K562 (cell line): ENCODE measurements around the gene YIPF1. TPM values are rescaled to one million over a fixed set of nuclear protein-coding genes. Genes with fewer than 3 reads are reported as not detected.

ENCODE experiments used
- polyA plus RNA-seq, 8 experiments: library from polyadenylated mRNA; depleted of rRNA in 4 of 8; stranded (reverse) in 5 of 8; unstranded in 3 of 8; fragments of >200 nt; fragmentation: Nextera tagmentation in 2 of 8; fragmentation: Illumina TruSeq in 1 of 8; extraction: Ambion mirVana in 2 of 8; extraction: Trizol in 1 of 8; gene quantifications; 2 replicates each; pipeline versions ENCODE4 v1.2.1 to v1.2.3, GENCODE V29; 2011 to 2014; ENCODE audit warnings: inconsistent platforms in 1 of 8, missing spikeins in 1 of 8
- small RNA-seq: library from RNA; depleted of rRNA; stranded (forward); fragments of <200 nt; gene quantifications from one replicate; pipeline ENCODE3, GENCODE V24; 2014
- total RNA-seq, 7 experiments: library from RNA; depleted of rRNA in 6 of 7; stranded (reverse); fragments of >200 nt in 6 of 7; fragmentation: Illumina TruSeq in 2 of 7; extraction: Trizol in 2 of 7; gene quantifications; 2 replicates each; pipeline versions ENCODE4 v1.2.1 to v1.2.3, GENCODE V29; 2011 to 2021; ENCODE audit warnings: low replicate concordance in 1 of 7

Gene YIPF1
- total and polyA plus RNA-seq, 9 of the 15 experiments (the other 6 are each of a cell fraction or from before 2014, with no cell fraction given): 11.5 to 37.5 (median 19.2) TPM

Small RNA genes lying within 50 kb of the gene (small RNA-seq; reads per million reads assigned to genes)
- not detected for gene AL049745.1

Other genes with a start within 250 kb of the YIPF1 start
Only the 7 nearest of the 8 such genes appear.
- gene GLIS1, start 150.6 kb downstream of the YIPF1 start, total RNA-seq (2014; rRNA removed): not detected in 2 replicates
- gene GLIS1, start 150.6 kb downstream of the YIPF1 start, total RNA-seq (2014; rRNA removed; fragmentation: Illumina TruSeq; extraction: Trizol): not detected in 2 replicates
- gene GLIS1, start 150.6 kb downstream of the YIPF1 start, total RNA-seq (2015; rRNA removed; fragmentation: Illumina TruSeq; extraction: Trizol): not detected in 2 replicates
- not detected in 2 replicates for gene GLIS1, start 150.6 kb downstream of the YIPF1 start, total RNA-seq (2021)
- gene GLIS1, start 150.6 kb downstream of the YIPF1 start, polyA plus RNA-seq (2011; rRNA removed): not detected in 2 replicates
- gene GLIS1, start 150.6 kb downstream of the YIPF1 start, polyA plus RNA-seq (2014; fragmentation: Illumina TruSeq; extraction: Trizol): not detected in 2 replicates
- not detected for gene GLIS1, start 150.6 kb downstream of the YIPF1 start, polyA plus RNA-seq (2014; fragmentation: Nextera tagmentation; extraction: Ambion mirVana)
- not detected in 2 replicates for gene GLIS1, start 150.6 kb downstream of the YIPF1 start, polyA plus RNA-seq (2014; rRNA removed)
- gene NDC1, start 51.5 kb downstream of the YIPF1 start, total RNA-seq (2014; rRNA removed): 45.8 and 47.0 TPM in 2 replicates
- gene NDC1, start 51.5 kb downstream of the YIPF1 start, total RNA-seq (2014; rRNA removed; fragmentation: Illumina TruSeq; extraction: Trizol): 80.0 and 86.4 TPM in 2 replicates
- gene NDC1, start 51.5 kb downstream of the YIPF1 start, total RNA-seq (2015; rRNA removed; fragmentation: Illumina TruSeq; extraction: Trizol): 71.9 and 74.7 TPM in 2 replicates
- 64.5 and 74.2 TPM in 2 replicates for gene NDC1, start 51.5 kb downstream of the YIPF1 start, total RNA-seq (2021)
- 90.9 and 102 TPM in 2 replicates for gene NDC1, start 51.5 kb downstream of the YIPF1 start, polyA plus RNA-seq (2011; rRNA removed)
- gene NDC1, start 51.5 kb downstream of the YIPF1 start, polyA plus RNA-seq (2014; fragmentation: Illumina TruSeq; extraction: Trizol): 58.9 and 66.4 TPM in 2 replicates
- 10 to 100 TPM; 26.9 to 46.8 TPM for gene NDC1, start 51.5 kb downstream of the YIPF1 start, polyA plus RNA-seq (2014; fragmentation: Nextera tagmentation; extraction: Ambion mirVana)
- gene NDC1, start 51.5 kb downstream of the YIPF1 start, polyA plus RNA-seq (2014; rRNA removed): 46.0 and 49.9 TPM in 2 replicates
- not detected in 2 replicates for gene DIO1, start 4.4 kb upstream of the YIPF1 start, total RNA-seq (2014; rRNA removed)
- gene DIO1, start 4.4 kb upstream of the YIPF1 start, total RNA-seq (2014; rRNA removed; fragmentation: Illumina TruSeq; extraction: Trizol): not detected in 2 replicates
- not detected in 2 replicates for gene DIO1, start 4.4 kb upstream of the YIPF1 start, total RNA-seq (2015; rRNA removed; fragmentation: Illumina TruSeq; extraction: Trizol)
- not detected in 2 replicates for gene DIO1, start 4.4 kb upstream of the YIPF1 start, total RNA-seq (2021)
- gene DIO1, start 4.4 kb upstream of the YIPF1 start, polyA plus RNA-seq (2011; rRNA removed): not detected in 2 replicates
- not detected in 2 replicates for gene DIO1, start 4.4 kb upstream of the YIPF1 start, polyA plus RNA-seq (2014; fragmentation: Illumina TruSeq; extraction: Trizol)
- gene DIO1, start 4.4 kb upstream of the YIPF1 start, polyA plus RNA-seq (2014; fragmentation: Nextera tagmentation; extraction: Ambion mirVana): not detected
- gene DIO1, start 4.4 kb upstream of the YIPF1 start, polyA plus RNA-seq (2014; rRNA removed): not detected in 2 replicates
- 167 and 181 TPM in 2 replicates for gene IFT25, start 55.9 kb upstream of the YIPF1 start, total RNA-seq (2014; rRNA removed)
- 147 and 167 TPM in 2 replicates for gene IFT25, start 55.9 kb upstream of the YIPF1 start, total RNA-seq (2014; rRNA removed; fragmentation: Illumina TruSeq; extraction: Trizol)
- gene IFT25, start 55.9 kb upstream of the YIPF1 start, total RNA-seq (2015; rRNA removed; fragmentation: Illumina TruSeq; extraction: Trizol): 189 and 209 TPM in 2 replicates
- 93.6 and 94.4 TPM in 2 replicates for gene IFT25, start 55.9 kb upstream of the YIPF1 start, total RNA-seq (2021)
- 110 and 150 TPM in 2 replicates for gene IFT25, start 55.9 kb upstream of the YIPF1 start, polyA plus RNA-seq (2011; rRNA removed)
- 153 and 157 TPM in 2 replicates for gene IFT25, start 55.9 kb upstream of the YIPF1 start, polyA plus RNA-seq (2014; fragmentation: Illumina TruSeq; extraction: Trizol)
- gene IFT25, start 55.9 kb upstream of the YIPF1 start, polyA plus RNA-seq (2014; fragmentation: Nextera tagmentation; extraction: Ambion mirVana): 100 to 1,000 TPM; 168 to 178 TPM
- 202 and 206 TPM in 2 replicates for gene IFT25, start 55.9 kb upstream of the YIPF1 start, polyA plus RNA-seq (2014; rRNA removed)
- gene LRRC42, start 56.6 kb upstream of the YIPF1 start, total RNA-seq (2014; rRNA removed): 26.0 and 26.2 TPM in 2 replicates
- gene LRRC42, start 56.6 kb upstream of the YIPF1 start, total RNA-seq (2014; rRNA removed; fragmentation: Illumina TruSeq; extraction: Trizol): 39.0 and 45.4 TPM in 2 replicates
- 35.0 and 35.5 TPM in 2 replicates for gene LRRC42, start 56.6 kb upstream of the YIPF1 start, total RNA-seq (2015; rRNA removed; fragmentation: Illumina TruSeq; extraction: Trizol)
- gene LRRC42, start 56.6 kb upstream of the YIPF1 start, total RNA-seq (2021): 40.1 and 42.7 TPM in 2 replicates
- 51.9 and 64.1 TPM in 2 replicates for gene LRRC42, start 56.6 kb upstream of the YIPF1 start, polyA plus RNA-seq (2011; rRNA removed)
- 42.0 and 42.9 TPM in 2 replicates for gene LRRC42, start 56.6 kb upstream of the YIPF1 start, polyA plus RNA-seq (2014; fragmentation: Illumina TruSeq; extraction: Trizol)
- gene LRRC42, start 56.6 kb upstream of the YIPF1 start, polyA plus RNA-seq (2014; fragmentation: Nextera tagmentation; extraction: Ambion mirVana): 10 to 100 TPM; 17.3 to 19.1 TPM
- gene LRRC42, start 56.6 kb upstream of the YIPF1 start, polyA plus RNA-seq (2014; rRNA removed): 33.6 and 35.2 TPM in 2 replicates
- not detected in 2 replicates for gene LDLRAD1, start 128.4 kb upstream of the YIPF1 start, total RNA-seq (2014; rRNA removed)
- gene LDLRAD1, start 128.4 kb upstream of the YIPF1 start, total RNA-seq (2014; rRNA removed; fragmentation: Illumina TruSeq; extraction: Trizol): not detected in 2 replicates
- not detected in 2 replicates for gene LDLRAD1, start 128.4 kb upstream of the YIPF1 start, total RNA-seq (2015; rRNA removed; fragmentation: Illumina TruSeq; extraction: Trizol)
- gene LDLRAD1, start 128.4 kb upstream of the YIPF1 start, total RNA-seq (2021): not detected in 2 replicates
- gene LDLRAD1, start 128.4 kb upstream of the YIPF1 start, polyA plus RNA-seq (2011; rRNA removed): not detected in 2 replicates
- gene LDLRAD1, start 128.4 kb upstream of the YIPF1 start, polyA plus RNA-seq (2014; fragmentation: Illumina TruSeq; extraction: Trizol): not detected in 2 replicates
- gene LDLRAD1, start 128.4 kb upstream of the YIPF1 start, polyA plus RNA-seq (2014; fragmentation: Nextera tagmentation; extraction: Ambion mirVana): not detected
- not detected in 2 replicates for gene LDLRAD1, start 128.4 kb upstream of the YIPF1 start, polyA plus RNA-seq (2014; rRNA removed)
- gene TMEM59, start 163.4 kb upstream of the YIPF1 start, total RNA-seq (2014; rRNA removed): 97.2 and 122 TPM in 2 replicates
- 151 and 168 TPM in 2 replicates for gene TMEM59, start 163.4 kb upstream of the YIPF1 start, total RNA-seq (2014; rRNA removed; fragmentation: Illumina TruSeq; extraction: Trizol)
- gene TMEM59, start 163.4 kb upstream of the YIPF1 start, total RNA-seq (2015; rRNA removed; fragmentation: Illumina TruSeq; extraction: Trizol): 137 and 144 TPM in 2 replicates
- 163 and 186 TPM in 2 replicates for gene TMEM59, start 163.4 kb upstream of the YIPF1 start, total RNA-seq (2021)
- 299 and 316 TPM in 2 replicates for gene TMEM59, start 163.4 kb upstream of the YIPF1 start, polyA plus RNA-seq (2011; rRNA removed)
- 133 and 136 TPM in 2 replicates for gene TMEM59, start 163.4 kb upstream of the YIPF1 start, polyA plus RNA-seq (2014; fragmentation: Illumina TruSeq; extraction: Trizol)
- gene TMEM59, start 163.4 kb upstream of the YIPF1 start, polyA plus RNA-seq (2014; fragmentation: Nextera tagmentation; extraction: Ambion mirVana): 100 to 1,000 TPM; 196 to 202 TPM
- gene TMEM59, start 163.4 kb upstream of the YIPF1 start, polyA plus RNA-seq (2014; rRNA removed): 93.1 and 127 TPM in 2 replicates